K562 (cell line): ENCODE results near the gene CDK4. TPM values are rescaled to one million over a fixed set of nuclear protein-coding genes. Genes with fewer than 3 reads are reported as not detected.

Source experiments
- ATAC-seq: fragments of 200-7000 bp; cut with Tn5 transposase; 3 replicates; pipeline ENCODE4 v1.9.1; 2020; ENCODE audit warnings: moderate library complexity
- BruUV-seq: library from RNA; stranded (reverse); fragments of 400-500 nt; replicated peaks from 2 replicates; lab custom pipeline; 2021; lab: Mats Ljungman, UMichigan
- CTCF ChIA-PET: fragments of 300-600 bp; formaldehyde crosslinking; extraction: SDS; loops from one replicate; lab custom pipeline; 2021; ENCODE audit warnings: low intra/inter-chr PET ratio; lab: Yijun Ruan, JAX
- POLR2A ChIA-PET: fragments of 300-600, 350-650 bp; sonication (Branson Sonifier 250); formaldehyde crosslinking; extraction: SDS; loops from one replicate; lab custom pipeline; 2021; ENCODE audit warnings: antibody characterized with exemption, inconsistent platforms; lab: Yijun Ruan, JAX
- DNase-seq, 4 experiments: peaks; one replicate each; pipeline versions ENCODE4 v3.0.0 to v3.0.0-alpha.2; 2011 to 2018; ENCODE audit warnings: low spot score in 3 of 4, mixed read lengths in 3 of 4; ENCODE audit errors: extremely low read depth in 1 of 4
- FAIRE-seq: peaks from 2 replicates; lab custom pipeline; 2011; peaks lifted over from hg19 to GRCh38; lab: Jason Lieb, UNC
- H2AFZ ChIP-seq: 2 replicates; pipeline ENCODE4 v1.6.0; 2011; ENCODE audit warnings: low read depth, low read length, control low read depth, inconsistent platforms
- H3K27ac ChIP-seq: fragments of 200-600 bp; 3 replicates; pipeline ENCODE4 v1.8.0; 2011; ENCODE audit warnings: low read depth, mild to moderate bottlenecking, control low read depth, inconsistent platforms, low read length, moderate library complexity, mixed read lengths; ENCODE audit errors: extremely low read depth
- H3K27me3 ChIP-seq, 2 experiments: fragments of 300-600 bp in 1 of 2; 2 replicates in 1 of 2; 3 replicates in 1 of 2; pipeline versions ENCODE4 v1.6.0 to v1.8.0; 2011; ENCODE audit warnings: inconsistent platforms in 2 of 2, low read length in 2 of 2, mild to moderate bottlenecking in 1 of 2, mixed read lengths in 1 of 2, moderate library complexity in 1 of 2; ENCODE audit not compliant: control insufficient read depth in 2 of 2, insufficient read depth in 2 of 2
- H3K36me3 ChIP-seq: fragments of 300-600 bp; 3 replicates; pipeline ENCODE4 v1.8.0; 2011; ENCODE audit warnings: mild to moderate bottlenecking, low read length, inconsistent platforms; ENCODE audit not compliant: control insufficient read depth, insufficient read depth
- H3K4me1 ChIP-seq, 2 experiments: fragments of 200-600 bp in 1 of 2; replicated peaks in 1 of 2; 2 replicates in 1 of 2; 3 replicates in 1 of 2; pipeline versions ENCODE4 v1.5.1 to v1.8.0; 2011; ENCODE audit warnings: inconsistent platforms in 2 of 2, low read length in 2 of 2, mild to moderate bottlenecking in 1 of 2, mixed read lengths in 1 of 2, moderate library complexity in 1 of 2; ENCODE audit not compliant: control insufficient read depth in 2 of 2, insufficient read depth in 2 of 2
- H3K4me2 ChIP-seq: 2 replicates; pipeline ENCODE4 v1.6.1; 2011; ENCODE audit warnings: low read length, control low read depth, inconsistent platforms, mixed read lengths; ENCODE audit not compliant: insufficient read depth
- H3K4me3 ChIP-seq: fragments of 200-600 bp; sonication (generic), shearing (Covaris generic); 2 replicates; pipeline ENCODE4 v1.5.1; 2016; ENCODE audit warnings: control low read depth, inconsistent platforms
- H3K79me2 ChIP-seq: fragments of 200-600 bp; 3 replicates; pipeline ENCODE4 v1.8.0; 2011; ENCODE audit warnings: low read length, inconsistent platforms; ENCODE audit not compliant: control insufficient read depth, insufficient read depth
- H3K9ac ChIP-seq, 2 experiments: 2 replicates each; pipeline versions ENCODE4 v1.6.0 to v1.6.1; 2011; ENCODE audit warnings: low read depth in 2 of 2, low read length in 2 of 2, control low read depth in 1 of 2, inconsistent platforms in 1 of 2, mild to moderate bottlenecking in 1 of 2, mixed read lengths in 1 of 2; ENCODE audit not compliant: insufficient read depth in 1 of 2
- H3K9me1 ChIP-seq: one replicate; pipeline ENCODE4 v1.6.0; 2011; ENCODE audit warnings: inconsistent platforms, mild to moderate bottlenecking, low read length, moderate library complexity; ENCODE audit not compliant: control insufficient read depth, insufficient read depth
- H3K9me3 ChIP-seq: replicated peaks from 2 replicates; pipeline ENCODE4 v1.5.1; 2011; ENCODE audit warnings: low read depth, low read length, inconsistent platforms; ENCODE audit not compliant: control insufficient read depth, insufficient read depth
- H4K20me1 ChIP-seq: replicated peaks from 2 replicates; pipeline ENCODE4 v1.6.1; 2011; ENCODE audit warnings: low read length, inconsistent platforms, mixed read lengths; ENCODE audit not compliant: control insufficient read depth, insufficient read depth
- CBX5 ChIP-seq: IDR thresholded peaks from 2 replicates; pipeline ENCODE4 v1.6.1; 2014; ENCODE audit warnings: low read depth, borderline replicate concordance
- CREB3L1 ChIP-seq: fragments of 450-650 bp; IDR thresholded peaks from 2 replicates; pipeline ENCODE4 v1.6.1; 2014; ENCODE audit warnings: low read depth, mild to moderate bottlenecking, moderate library complexity, borderline replicate concordance
- CTBP1 ChIP-seq: fragments of 450-650 bp; IDR thresholded peaks from 2 replicates; pipeline ENCODE4 v1.6.1; 2016; ENCODE audit warnings: borderline replicate concordance
- HNRNPL ChIP-seq: fragments of 200-400 bp; formaldehyde crosslinking; IDR thresholded peaks from 2 replicates; pipeline ENCODE4 v1.6.1; 2017; ENCODE audit warnings: low read depth, mild to moderate bottlenecking, low read length
- TAF1 ChIP-seq: IDR thresholded peaks from 2 replicates; pipeline ENCODE4 v1.6.1; 2011; ENCODE audit warnings: mild to moderate bottlenecking, low read length, moderate library complexity; ENCODE audit not compliant: insufficient read depth, control insufficient read depth, severe bottlenecking; ENCODE audit errors: extremely low read depth
- WGBS: fragments of 100-300 bp; shearing (Covaris generic); methylation state at CpG from one replicate; pipeline ENCODE4 v1.1.6; 2016; ENCODE audit warnings: low coverage, mixed read lengths; ENCODE audit not compliant: insufficient coverage; ENCODE audit errors: missing lambda C conversion rate; 5-methylcytosine and 5-hydroxymethylcytosine counted together
- in situ Hi-C: fragments of 300-500 bp; cut with MboI; formaldehyde crosslinking; loops from 4 replicates; pipeline ENCODE4 v1.15.0; 2018; ENCODE audit warnings: inconsistent platforms, mixed read lengths
- intact Hi-C: fragments of 100-400 bp; cut with micrococcal nuclease; formaldehyde crosslinking; loops from 2 replicates; pipeline ENCODE4 v1.14.2; 2022
- polyA plus RNA-seq, 8 experiments: library from polyadenylated mRNA; depleted of rRNA in 4 of 8; stranded (reverse) in 5 of 8; unstranded in 3 of 8; fragments of >200 nt; fragmentation: Nextera tagmentation in 2 of 8; fragmentation: Illumina TruSeq in 1 of 8; extraction: Ambion mirVana in 2 of 8; extraction: Trizol in 1 of 8; gene quantifications; 2 replicates each; pipeline versions ENCODE4 v1.2.1 to v1.2.3, GENCODE V29; 2011 to 2014; ENCODE audit warnings: inconsistent platforms in 1 of 8, missing spikeins in 1 of 8
- total RNA-seq, 7 experiments: library from RNA; depleted of rRNA in 6 of 7; stranded (reverse); fragments of >200 nt in 6 of 7; fragmentation: Illumina TruSeq in 2 of 7; extraction: Trizol in 2 of 7; gene quantifications; 2 replicates each; pipeline versions ENCODE4 v1.2.1 to v1.2.3, GENCODE V29; 2011 to 2021; ENCODE audit warnings: low replicate concordance in 1 of 7
- TF ChIP-seq, protein P1 (sequence below): fragments of 250-450 bp; sonication (Bioruptor Pico); IDR thresholded peaks from 2 replicates; pipeline ENCODE4 v1.5.0; 2021; ENCODE audit warnings: mild to moderate bottlenecking, moderate library complexity

Gene CDK4
- total and polyA plus RNA-seq, 9 of the 15 experiments (the other 6 are each of a cell fraction or from before 2014, with no cell fraction given), result 37.8 to 436 (median 238) TPM

- TF ChIP-seq, protein P1, sequence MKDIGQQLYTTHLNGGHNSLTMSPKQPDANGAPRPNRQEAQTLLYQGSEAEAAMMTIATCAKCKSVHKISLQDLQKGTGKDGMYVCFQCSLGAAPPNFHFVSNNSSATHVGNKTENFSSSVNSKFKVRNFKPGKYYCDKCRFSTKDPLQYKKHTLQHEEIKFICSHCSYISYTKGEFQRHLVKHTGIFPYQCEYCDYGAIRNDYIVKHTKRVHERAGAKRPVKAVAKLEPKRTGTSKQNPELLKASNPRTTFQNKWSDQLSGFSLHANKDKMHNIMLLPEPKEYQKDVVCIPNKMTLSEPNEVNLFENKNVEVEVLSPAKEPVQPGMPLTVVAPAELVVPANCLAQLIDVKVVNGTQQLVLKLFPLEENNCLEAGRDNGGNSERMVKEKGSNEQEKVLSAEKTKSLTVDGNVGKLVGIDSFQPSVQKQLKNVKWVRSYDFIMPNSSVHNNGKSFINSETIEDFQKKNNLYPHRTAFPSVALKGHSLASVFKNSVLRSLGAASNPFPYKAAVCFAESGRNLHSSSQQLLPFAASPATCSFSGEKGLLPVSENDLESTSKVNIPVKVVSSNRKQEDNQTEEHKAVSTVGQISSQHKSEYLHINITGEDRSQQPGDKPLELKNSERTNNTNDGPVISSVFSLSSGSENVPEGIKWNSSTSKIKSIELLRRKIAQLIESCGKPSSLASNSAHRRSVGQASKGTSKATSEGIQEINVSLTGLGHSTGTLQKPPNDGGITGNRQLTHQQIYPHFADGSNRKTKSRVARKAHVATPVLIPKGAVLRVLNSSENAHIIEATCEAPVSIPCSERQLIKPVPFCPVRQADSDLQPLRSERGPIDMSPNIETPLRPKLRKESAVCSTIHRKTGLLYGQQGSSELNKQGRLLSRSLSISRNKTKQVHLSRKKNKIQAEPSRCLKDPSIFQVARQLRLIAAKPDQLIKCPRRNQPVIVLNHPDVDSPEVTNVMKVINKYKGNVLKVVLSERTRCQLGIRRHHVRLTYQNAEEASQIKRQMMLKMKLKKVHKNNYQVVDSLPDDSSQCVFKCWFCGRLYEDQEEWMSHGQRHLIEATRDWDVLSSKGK (CRISPR knock-in tag), result no peak
- TF ChIP-seq HNRNPL (no peak), CREB3L1 (no peak), TAF1 (no peak)
These were observed 17.5 kb upstream of the CDK4 start (continued) for GRCh38 chr12:57769594-57769993.

GRCh38 chr12:57767876-57768275 lies 15.8 kb upstream of the CDK4 start:
- Histone ChIP-seq H4K20me1 (no peaks in the 10 kb centered on the region), H3K4me3 (no peak overlapping the region), H3K9me1 (no peaks in the 10 kb centered on the region), H3K27ac (no peak overlapping the region), H3K9me3 (no peaks in the 10 kb centered on the region), H3K27me3 (no peaks in the 10 kb centered on the region), H3K36me3 (peaks cover 33% of the 10 kb centered on the region), H2AFZ (no peak overlapping the region), H3K4me2 (no peak overlapping the region), H3K9ac (no peak overlapping the region), H3K79me2 (peaks cover 18% of the 10 kb centered on the region), H3K4me1 (peaks cover 18 to 44% of the 10 kb centered on the region in 2 experiments)
- ChIA-PET POLR2A (interaction anchor here (0.6 to 3.8 kb wide), 6 partner anchors 9 to 106 kb away, joined by 3 to 26 read pairs (median 4); partner anchors contain the start of gene CDK4), CTCF (no interaction called here)
- WGBS, result 91% methylated on average over 3 of the region's 3 CpGs
- ATAC-seq, result no peak
- no peak for DNase-seq
- TF ChIP-seq CTBP1 (no peak), CBX5 (no peak)
- intact Hi-C loops (no loop called here), in situ Hi-C loops (no loop called here)
- BruUV-seq, result no TSS peak
- FAIRE-seq, result no peak
